ENCODE results near the gene DIO1.

The DIO1 gene

GRCh38 chr1:53943490-53944043 is 49.6 kb downstream of the DIO1 start:
- no peak for DNase-seq

DNA sequence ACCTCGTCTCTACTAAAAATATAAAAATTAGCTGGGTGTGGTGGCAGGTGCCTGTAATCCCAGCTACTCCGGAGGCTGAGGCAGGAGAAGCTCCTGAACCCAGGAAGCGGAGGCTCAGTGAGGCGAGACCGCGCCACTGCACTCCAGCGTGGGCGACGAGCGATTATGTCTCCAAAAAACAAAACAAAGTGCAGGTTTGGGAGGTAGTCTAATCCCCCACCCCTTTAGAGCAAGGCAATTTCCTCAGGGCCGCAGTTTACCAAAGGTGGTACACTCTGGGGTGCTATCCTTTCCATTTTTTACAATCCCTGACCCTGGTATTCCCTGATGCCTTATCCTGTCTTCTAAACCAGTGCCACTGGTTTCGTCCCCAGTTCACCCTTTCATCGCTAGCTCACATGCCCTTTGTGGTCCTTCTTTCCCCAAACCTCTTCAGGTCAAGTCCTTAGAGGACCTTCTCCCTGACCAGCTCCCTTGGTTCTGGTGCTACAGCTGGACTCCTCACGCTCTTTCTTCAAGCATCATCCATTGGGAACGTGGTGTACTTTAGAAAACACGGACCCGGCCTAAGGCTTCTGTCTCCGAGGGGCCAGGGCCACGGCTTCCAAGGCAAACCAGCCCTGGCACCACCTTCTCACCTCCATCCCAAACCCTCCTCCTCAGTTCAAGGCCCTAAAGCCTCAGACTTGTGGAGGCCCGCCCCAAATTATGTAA is 50.6 kb downstream of the DIO1 start:
- peak; percentile 9 for DNase-seq

DNA sequence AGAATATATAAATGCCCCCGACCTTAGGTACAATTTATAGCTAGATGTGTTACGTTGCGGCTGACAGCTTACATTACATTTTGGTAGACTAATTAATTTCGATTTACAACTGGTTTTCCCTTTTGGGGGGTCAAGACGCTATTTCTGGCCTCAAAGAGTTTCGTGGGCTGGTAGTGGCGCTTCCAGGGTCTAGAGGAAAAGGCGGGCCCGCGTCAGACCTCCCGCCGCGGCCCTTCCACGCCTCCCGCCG is 51.1 kb downstream of the DIO1 start:
- no peak for DNase-seq

DNA sequence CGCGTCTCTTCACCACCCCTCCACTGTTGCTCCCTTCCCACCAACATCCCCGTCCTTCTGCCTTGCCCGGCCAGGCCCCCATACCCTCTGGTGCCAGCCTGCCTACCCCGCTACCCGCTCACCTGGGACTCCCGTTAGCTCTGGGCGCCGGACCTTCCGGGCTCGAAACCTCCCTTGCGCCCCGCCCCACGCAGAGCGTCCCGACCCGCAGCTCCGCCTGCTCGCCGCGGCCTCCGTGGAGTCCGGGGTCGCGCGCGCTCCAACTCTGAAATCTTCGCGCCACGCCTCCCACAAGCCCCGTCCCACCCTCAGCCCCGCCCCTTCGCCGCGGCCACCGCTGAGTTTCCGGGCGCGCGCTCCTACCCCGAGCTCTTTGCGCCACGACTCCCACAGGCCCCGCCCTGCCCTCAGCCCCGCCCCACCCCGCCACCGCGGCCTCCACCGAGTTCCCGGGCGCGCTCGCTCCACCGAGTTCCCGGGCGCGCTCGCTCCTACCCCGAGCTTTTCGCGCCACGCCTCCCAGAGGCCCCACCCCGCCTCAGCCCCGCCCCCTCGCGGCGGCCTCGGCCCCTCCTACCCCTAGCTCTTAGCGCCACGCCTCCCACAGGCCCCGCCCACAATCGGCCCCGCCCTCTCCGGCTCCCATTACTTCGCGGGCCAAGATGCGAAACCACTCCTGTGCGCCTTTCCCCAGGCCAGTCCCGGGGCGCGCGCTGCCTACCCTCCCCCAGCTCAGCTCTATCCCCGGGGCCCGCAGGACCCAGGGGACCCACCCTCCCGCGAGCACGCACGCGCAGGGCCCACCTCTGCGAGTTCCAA is 51.7 kb downstream of the DIO1 start, which contains the start of gene IFT25:
Gene IFT25 (minus strand): TSS at position 267 of the 819 bp plus-strand sequence. CDS start 5,617 bp downstream, outside the sequence.
- peak; percentile 98 for DNase-seq

DNA sequence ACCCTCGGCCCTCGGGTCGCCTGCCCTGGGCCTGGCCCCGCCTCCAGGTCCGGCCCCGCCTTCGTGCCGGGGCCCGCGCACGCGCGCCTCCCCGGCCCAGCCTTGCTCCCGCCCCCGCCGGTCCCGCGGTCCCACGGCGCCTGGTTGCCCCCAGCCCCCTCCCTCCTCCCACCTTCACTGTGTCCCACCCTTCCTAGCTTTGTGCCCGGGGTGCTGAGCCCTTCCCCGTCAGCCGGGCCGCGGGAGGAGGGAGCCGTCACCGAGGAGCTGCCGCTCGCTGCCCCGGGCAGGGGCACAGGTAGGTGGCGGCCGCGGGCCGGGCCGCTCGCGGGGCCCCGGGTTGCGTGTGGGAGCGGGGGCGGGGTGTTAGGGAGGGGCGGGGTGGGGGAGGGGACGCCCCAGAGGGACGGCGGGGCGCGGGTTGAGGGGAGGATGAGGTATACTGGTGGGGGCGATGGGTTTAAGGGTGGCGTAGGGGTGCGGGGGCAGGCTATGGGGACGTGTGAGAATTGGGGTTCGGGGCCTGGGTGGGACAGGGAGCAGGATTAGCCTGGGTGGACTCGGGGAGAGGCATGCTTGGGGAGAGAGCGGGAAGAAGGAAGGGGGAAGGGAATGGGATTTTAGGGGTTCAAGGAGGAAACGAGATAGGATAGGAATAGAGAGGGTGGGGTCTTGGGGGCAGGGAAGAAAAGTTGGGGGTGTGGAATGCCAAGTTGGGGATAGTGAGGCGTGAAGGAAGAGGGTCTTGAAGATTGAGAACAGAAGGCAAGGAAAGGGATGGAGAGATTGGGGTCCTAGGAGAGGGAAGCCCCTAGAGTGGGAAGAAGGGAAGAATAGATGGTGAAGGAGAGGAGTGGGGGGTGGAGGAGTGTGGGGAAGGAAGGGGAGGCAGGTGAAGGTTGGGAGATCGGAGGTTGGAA is 52.5 kb downstream of the DIO1 start, which contains the start of gene LRRC42:
Gene LRRC42 (plus strand): TSS at position 99 of the 920 bp plus-strand sequence. CDS start 5,650 bp downstream, outside the sequence.
- DNase-seq: peak; percentile 73

GRCh38 chr1:53947172-53947907 is 53.4 kb downstream of the DIO1 start:
- no peak for DNase-seq

DNA sequence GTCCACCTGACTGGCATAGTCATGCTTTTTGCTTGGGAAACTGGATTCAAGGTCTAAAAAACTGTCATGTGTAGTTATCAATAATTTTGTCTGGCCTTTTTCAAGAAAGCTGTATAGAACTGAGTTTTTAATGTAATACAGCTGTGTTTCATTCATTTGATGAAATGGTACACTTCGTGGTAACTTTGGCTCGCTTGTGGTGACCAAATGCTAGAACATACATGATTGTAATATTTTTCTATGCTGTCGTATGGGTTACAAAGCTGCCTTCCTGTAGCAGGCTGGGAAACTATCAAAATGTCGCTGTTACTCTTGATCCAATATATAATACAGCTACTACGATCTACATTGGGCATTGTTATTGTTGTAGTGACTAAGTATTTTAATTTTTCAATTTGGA is 54.3 kb downstream of the DIO1 start:
- no peak for DNase-seq

- peak; percentile 43 for DNase-seq
Observed at GRCh38 chr1:53949023-53949990, 55.3 kb downstream of the DIO1 start.

- DNase-seq: no peak
Observed at GRCh38 chr1:53951697-53952096, 57.7 kb downstream of the DIO1 start.

DNA sequence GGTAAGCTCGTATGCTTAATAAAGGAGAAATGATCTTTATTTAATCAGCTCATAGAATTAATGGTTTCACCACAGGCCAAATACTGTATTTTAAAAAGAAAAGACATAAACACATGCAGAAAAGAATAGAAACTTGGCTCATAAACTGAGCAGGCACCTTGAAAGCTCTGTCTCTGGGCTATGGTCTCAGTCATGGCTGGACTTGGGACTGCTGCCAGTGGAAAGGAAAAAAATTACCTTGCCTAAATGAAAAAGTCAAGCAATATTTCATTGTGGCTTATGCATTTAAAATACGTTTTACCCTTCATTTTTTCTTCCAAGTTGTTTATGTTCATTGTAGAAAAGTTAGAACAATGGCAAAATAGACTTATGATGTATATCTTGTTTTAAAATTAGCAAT is 60.1 kb downstream of the DIO1 start:
- no peak for DNase-seq

DNA sequence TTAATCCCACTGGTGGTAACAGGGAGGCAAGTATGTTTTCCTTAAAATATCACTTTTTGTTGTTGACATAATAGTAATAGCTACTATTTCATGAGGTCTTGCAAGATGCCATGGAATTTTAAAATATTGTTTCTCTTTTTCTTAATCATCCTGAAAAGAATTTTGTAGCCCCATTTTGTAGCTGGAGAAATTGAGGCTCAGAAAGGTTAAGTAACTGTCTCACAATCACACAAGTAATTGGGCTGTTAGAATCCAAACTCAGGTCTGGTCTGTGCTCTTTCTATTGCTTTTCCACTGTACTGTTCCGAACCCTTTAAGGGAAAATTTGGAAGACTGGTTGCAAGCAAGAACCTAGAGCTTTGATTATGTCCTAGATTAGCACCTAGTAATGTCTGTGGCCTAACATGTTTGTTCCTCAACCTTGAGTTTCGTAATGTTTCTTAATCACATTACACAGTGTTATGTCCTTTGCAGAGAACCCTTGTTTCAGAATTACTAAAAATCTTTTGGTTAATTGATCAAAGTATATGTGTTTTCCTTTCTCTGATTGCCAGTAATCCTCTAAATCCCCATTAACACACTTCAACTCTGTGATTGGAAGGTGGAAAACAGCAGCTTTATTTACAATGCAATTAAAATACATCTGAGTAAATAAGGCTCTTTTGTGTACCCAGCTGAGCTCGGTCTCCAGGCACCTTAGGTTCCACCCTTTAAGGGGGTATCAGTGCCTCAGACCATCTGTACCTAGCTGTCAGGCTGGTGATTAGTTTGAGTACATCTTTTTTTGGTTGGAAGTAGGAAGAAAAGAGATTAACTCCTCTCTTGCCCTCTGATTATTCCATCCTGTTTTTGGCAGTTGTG is 62.6 kb downstream of the DIO1 start:
- DNase-seq: no peak

DNA sequence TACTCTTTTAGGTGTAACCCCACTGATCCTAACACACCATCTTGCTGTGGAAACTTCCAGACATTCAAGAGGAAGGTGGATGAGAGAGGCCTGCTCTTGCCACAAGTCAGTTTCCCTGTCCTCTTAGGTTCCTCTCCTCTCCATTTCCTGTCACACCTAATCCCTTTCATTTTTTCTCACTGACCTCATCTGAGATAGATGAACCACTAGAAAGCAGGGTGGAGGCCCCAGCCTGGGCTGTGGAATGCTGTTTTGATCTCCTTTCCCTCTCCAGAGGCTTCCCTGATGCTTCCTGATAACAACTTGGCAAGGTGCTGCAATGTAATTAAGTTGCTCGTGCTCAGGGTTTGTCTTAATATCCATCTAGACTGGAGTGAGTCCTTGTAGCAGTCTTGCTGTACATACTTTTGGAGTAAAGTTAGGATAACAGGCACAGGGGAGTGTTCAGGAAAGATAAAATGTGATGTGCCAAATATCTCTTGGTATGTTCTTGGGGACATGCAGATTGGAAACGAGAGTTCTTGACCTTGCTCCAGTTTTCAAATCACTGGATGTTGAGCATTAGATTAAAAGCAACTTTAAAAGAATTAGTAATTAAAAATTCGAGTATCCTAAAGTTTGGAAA is 63.3 kb downstream of the DIO1 start:
- no peak for DNase-seq

DNA sequence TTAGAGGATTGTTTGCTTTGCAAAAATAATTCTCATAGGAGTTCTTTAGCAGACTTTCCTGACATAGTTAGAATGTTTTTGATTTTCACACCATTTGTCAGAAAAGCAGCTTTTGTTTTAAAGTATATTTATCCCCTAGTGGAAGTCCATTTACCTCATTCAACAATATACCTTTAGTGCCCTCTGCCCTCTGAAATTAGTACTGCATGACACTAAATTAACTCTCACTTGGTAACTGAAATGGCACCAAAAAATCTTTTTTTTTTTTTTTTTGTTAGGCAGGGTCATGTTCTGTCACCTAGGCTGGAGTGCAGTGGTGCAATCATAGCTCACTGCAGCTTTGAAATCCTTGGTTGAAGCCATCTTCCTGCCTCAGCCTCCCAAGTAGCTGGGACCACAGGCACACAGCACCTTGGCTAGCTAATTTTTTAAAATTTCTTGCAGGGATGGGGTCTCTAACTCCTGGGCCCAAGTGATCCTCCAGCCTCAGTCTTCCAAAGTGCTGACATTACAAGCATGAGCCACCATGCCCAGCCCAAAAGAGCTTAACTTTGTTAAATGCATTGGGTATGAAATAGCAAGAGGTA is 65.8 kb downstream of the DIO1 start:
- DNase-seq: no peak

Measured in activated CD4-positive, alpha-beta T cell treated with anti-CD3 and anti-CD28 coated beads for 48 hours (primary cell).